Calu3 (cell line): ENCODE results near the gene ANXA4. TPM values are rescaled to one million over a fixed set of nuclear protein-coding genes. Genes with fewer than 3 reads are reported as not detected.

Experiments
- BruUV-seq: library from RNA; stranded (reverse); fragments of 400-500 nt; replicated peaks from 2 replicates; lab custom pipeline; 2021; lab: Mats Ljungman, UMichigan
- CTCF ChIA-PET: fragments of 300-600 bp; sonication (Branson Sonifier 250); formaldehyde crosslinking; loops from one replicate; lab custom pipeline; 2022; ENCODE audit warnings: antibody characterized with exemption; lab: Charles Lee
- DNase-seq: peaks from one replicate; pipeline ENCODE4 v3.0.0; 2022
- H3K27ac Mint-ChIP-seq: one replicate; pipeline ENCODE4 v1.8.0; 2022; ENCODE audit warnings: mixed read lengths; ENCODE audit not compliant: unreplicated experiment
- H3K27me3 Mint-ChIP-seq: one replicate; pipeline ENCODE4 v1.8.0; 2022; ENCODE audit warnings: mixed read lengths; ENCODE audit not compliant: unreplicated experiment
- H3K36me3 Mint-ChIP-seq: one replicate; pipeline ENCODE4 v1.8.0; 2022; ENCODE audit warnings: mild to moderate bottlenecking, moderate library complexity, mixed read lengths; ENCODE audit not compliant: insufficient read depth, unreplicated experiment
- H3K4me1 Mint-ChIP-seq: one replicate; pipeline ENCODE4 v1.8.0; 2022; ENCODE audit warnings: mild to moderate bottlenecking, low read depth, mixed read lengths; ENCODE audit not compliant: unreplicated experiment
- H3K4me3 Mint-ChIP-seq: one replicate; pipeline ENCODE4 v1.8.0; 2022; ENCODE audit warnings: mild to moderate bottlenecking, low read depth, moderate library complexity, mixed read lengths; ENCODE audit not compliant: unreplicated experiment
- H3K9me3 Mint-ChIP-seq: one replicate; pipeline ENCODE4 v1.8.0; 2022; ENCODE audit warnings: low read depth, mixed read lengths; ENCODE audit not compliant: unreplicated experiment
- intact Hi-C: fragments of 100-400 bp; cut with micrococcal nuclease; formaldehyde crosslinking; loops from one replicate; pipeline ENCODE4 v1.10.0; 2022; ENCODE audit not compliant: unreplicated experiment
- total RNA-seq: library from RNA; stranded (reverse); gene quantifications from 2 replicates; pipeline ENCODE4 v1.2.3, GENCODE V29; 2022
- TF ChIP-seq, protein P1 (sequence below): fragments of 200-600 bp; IDR thresholded peaks from one replicate; pipeline ENCODE4 v1.8.0; 2022; ENCODE audit warnings: antibody characterized with exemption; ENCODE audit not compliant: unreplicated experiment

The ANXA4 gene
- total RNA-seq, 1 experiment from 2014 or later, result 1,439 TPM

GRCh38 chr2:69815717-69816116, 73.8 kb downstream of the ANXA4 start:
- H3K27me3 Mint-ChIP-seq, result no peaks in the 10 kb centered on the region
- H3K36me3 Mint-ChIP-seq, result peaks cover 93% of the 10 kb centered on the region
- H3K4me1 Mint-ChIP-seq, result peaks cover 32% of the 10 kb centered on the region
- TF ChIP-seq, protein P1, sequence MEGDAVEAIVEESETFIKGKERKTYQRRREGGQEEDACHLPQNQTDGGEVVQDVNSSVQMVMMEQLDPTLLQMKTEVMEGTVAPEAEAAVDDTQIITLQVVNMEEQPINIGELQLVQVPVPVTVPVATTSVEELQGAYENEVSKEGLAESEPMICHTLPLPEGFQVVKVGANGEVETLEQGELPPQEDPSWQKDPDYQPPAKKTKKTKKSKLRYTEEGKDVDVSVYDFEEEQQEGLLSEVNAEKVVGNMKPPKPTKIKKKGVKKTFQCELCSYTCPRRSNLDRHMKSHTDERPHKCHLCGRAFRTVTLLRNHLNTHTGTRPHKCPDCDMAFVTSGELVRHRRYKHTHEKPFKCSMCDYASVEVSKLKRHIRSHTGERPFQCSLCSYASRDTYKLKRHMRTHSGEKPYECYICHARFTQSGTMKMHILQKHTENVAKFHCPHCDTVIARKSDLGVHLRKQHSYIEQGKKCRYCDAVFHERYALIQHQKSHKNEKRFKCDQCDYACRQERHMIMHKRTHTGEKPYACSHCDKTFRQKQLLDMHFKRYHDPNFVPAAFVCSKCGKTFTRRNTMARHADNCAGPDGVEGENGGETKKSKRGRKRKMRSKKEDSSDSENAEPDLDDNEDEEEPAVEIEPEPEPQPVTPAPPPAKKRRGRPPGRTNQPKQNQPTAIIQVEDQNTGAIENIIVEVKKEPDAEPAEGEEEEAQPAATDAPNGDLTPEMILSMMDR, result no peak
- H3K27ac Mint-ChIP-seq, result peak overlapping the region; percentile 75
- CTCF ChIA-PET, result interaction anchor here (1.3 to 3.8 kb wide), 3 partner anchors 11 to 91 kb away, joined by 3 to 60 read pairs (median 5); no protein-coding TSS in a partner anchor
- H3K9me3 Mint-ChIP-seq, result no peaks in the 10 kb centered on the region
- H3K4me3 Mint-ChIP-seq, result no peak overlapping the region
- no TSS peak for BruUV-seq
- no peak for DNase-seq
- intact Hi-C loops, result loop anchor here (5.0 kb wide), 1 partner anchor 73 kb away; the partner anchor contains the start of gene ANXA4

- CTCF ChIA-PET, result interaction anchor here (0.7 to 3.8 kb wide), 7 partner anchors 10 to 92 kb away, joined by 3 to 60 read pairs (median 3); partner anchors contain the start of gene ANXA4
- intact Hi-C loops, result loop anchor here (1.0 to 5.0 kb wide), 2 partner anchors 75 to 93 kb away; partner anchors contain the start of gene ANXA4
- DNase-seq, result peak; percentile 74
- H3K36me3 Mint-ChIP-seq, result peaks cover 93% of the 10 kb centered on the region
- H3K4me1 Mint-ChIP-seq, result peaks cover 22% of the 10 kb centered on the region
- BruUV-seq, result no TSS peak
- H3K27me3 Mint-ChIP-seq, result no peaks in the 10 kb centered on the region
- H3K9me3 Mint-ChIP-seq, result no peaks in the 10 kb centered on the region
- peak overlapping the region; percentile 31 for H3K27ac Mint-ChIP-seq
- no peak overlapping the region for H3K4me3 Mint-ChIP-seq
- TF ChIP-seq, protein P1, result peak; percentile 74
Observed at GRCh38 chr2:69816923-69817542, 75.1 kb downstream of the ANXA4 start.

GRCh38 chr2:69817729-69818501, 76.0 kb downstream of the ANXA4 start:
- no TSS peak for BruUV-seq
- TF ChIP-seq, protein P1, result no peak
- DNase-seq, result no peak
- Mint-ChIP-seq H3K27me3 (no peaks in the 10 kb centered on the region), H3K27ac (peak overlapping the region; percentile 31), H3K4me1 (peaks cover 22% of the 10 kb centered on the region), H3K4me3 (no peak overlapping the region), H3K9me3 (no peaks in the 10 kb centered on the region), H3K36me3 (peaks cover 91% of the 10 kb centered on the region)
- intact Hi-C loops, result loop anchor here (1.0 to 5.0 kb wide), 2 partner anchors 76 to 94 kb away; partner anchors contain the start of gene ANXA4
- CTCF ChIA-PET, result interaction anchor here (1.0 to 3.8 kb wide), 2 partner anchors 82 to 93 kb away, joined by 3 to 60 read pairs; no protein-coding TSS in a partner anchor

DNA sequence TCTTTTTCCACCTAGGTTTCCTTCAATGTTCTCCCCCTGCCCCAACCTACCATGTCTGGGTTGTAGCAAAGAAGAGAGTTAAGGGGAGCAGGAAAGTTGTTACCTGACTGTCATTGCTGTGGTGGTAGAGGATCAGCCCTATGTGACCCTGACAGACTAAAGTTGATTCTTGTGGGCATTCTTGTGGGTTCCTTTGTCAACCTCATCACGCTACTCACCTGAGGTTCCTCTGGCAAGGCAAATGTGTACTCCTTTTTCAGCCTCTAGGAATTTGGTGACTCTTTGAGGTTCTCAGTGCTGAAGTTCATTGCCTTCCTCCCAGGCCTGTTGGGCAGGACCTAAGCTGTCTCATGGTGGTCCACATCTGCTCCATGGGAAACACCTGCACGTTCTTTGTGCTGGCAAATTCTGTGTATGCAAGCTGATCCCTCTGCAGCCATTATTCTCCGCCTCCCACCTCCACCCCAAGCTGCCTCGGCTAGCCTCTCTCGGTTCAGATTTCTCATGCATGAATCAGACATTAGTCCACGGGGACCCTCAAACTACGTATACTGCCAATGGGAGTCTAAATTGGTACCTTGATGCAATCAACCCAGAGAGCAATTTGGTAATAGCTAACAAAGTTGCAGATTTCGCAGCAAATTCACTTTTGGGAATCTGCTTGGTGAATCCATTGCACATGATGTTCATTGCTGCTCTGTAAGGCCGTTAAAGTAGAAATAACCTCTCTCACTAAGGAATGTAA, 86.0 kb downstream of the ANXA4 start:
- Mint-ChIP-seq H3K9me3 (no peaks in the 10 kb centered on the region), H3K27ac (peak overlapping the region; percentile 94), H3K4me1 (peaks cover 22% of the 10 kb centered on the region), H3K36me3 (peaks cover 95% of the 10 kb centered on the region), H3K27me3 (no peaks in the 10 kb centered on the region), H3K4me3 (peak overlapping the region; percentile 98)
- no TSS peak for BruUV-seq
- DNase-seq, result peak; percentile 22
- intact Hi-C loops, result no loop called here
- TF ChIP-seq, protein P1, result no peak
- CTCF ChIA-PET, result interaction anchor here (3.5 kb wide), 1 partner anchor 103 kb away, joined by 15 read pairs; no protein-coding TSS in a partner anchor
